Measurements from ENCODE around the gene PDHX. TPM values are rescaled to one million over a fixed set of nuclear protein-coding genes. Genes with fewer than 3 reads are reported as not detected.

PDHX gene
- total RNA-seq, 1 experiment from 2014 or later: 43.4 TPM

DNA sequence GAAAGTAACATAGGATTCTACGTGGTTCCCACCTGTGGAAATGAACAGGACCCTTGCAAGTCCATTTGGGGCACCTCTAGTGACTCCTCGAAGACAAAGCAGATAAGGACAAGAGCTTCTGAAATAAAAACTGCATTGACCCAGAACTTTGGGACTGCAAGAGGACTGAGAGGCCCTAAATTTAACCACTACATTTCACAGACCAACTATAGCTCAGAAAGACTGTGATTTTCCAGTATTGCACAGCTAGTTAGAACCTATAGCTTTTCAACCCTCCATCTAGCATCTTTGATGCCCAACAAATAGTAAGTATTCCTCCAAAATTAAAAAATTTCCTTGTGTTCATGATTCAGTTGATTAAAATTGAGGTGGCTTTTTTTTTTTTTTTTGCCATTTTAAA, 114.9 kb downstream of the PDHX start:
- DNase-seq (ENCODE audit: low spot score) (no peak), ATAC-seq (no peak)
- peaks cover 5% of the 10 kb centered on the region; the same call in 1 of the 2 replicates for H3K4me1 Mint-ChIP-seq
- TF ChIP-seq, protein P1, sequence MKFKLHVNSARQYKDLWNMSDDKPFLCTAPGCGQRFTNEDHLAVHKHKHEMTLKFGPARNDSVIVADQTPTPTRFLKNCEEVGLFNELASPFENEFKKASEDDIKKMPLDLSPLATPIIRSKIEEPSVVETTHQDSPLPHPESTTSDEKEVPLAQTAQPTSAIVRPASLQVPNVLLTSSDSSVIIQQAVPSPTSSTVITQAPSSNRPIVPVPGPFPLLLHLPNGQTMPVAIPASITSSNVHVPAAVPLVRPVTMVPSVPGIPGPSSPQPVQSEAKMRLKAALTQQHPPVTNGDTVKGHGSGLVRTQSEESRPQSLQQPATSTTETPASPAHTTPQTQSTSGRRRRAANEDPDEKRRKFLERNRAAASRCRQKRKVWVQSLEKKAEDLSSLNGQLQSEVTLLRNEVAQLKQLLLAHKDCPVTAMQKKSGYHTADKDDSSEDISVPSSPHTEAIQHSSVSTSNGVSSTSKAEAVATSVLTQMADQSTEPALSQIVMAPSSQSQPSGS (CRISPR knock-in tag; IDR thresholded peaks at IDR 0.05; ENCODE audit: borderline replicate concordance, low read depth): no peak
- TF ChIP-seq ZNF416 (CRISPR knock-in tag; IDR thresholded peaks at IDR 0.05) (no peak), FOXK1 (CRISPR knock-in tag; IDR thresholded peaks at IDR 0.05) (no peak), ZNF671 (CRISPR knock-in tag; IDR thresholded peaks at IDR 0.05) (no peak), FOXP1 (CRISPR knock-in tag; IDR thresholded peaks at IDR 0.05; ENCODE audit: borderline replicate concordance) (no peak), TEAD4 (CRISPR knock-in tag; IDR thresholded peaks at IDR 0.05) (no peak), NR2C2 (CRISPR knock-in tag; IDR thresholded peaks at IDR 0.05) (no peak), PRRX2 (CRISPR knock-in tag; IDR thresholded peaks at IDR 0.05) (no peak), NFYB (CRISPR knock-in tag; conservative IDR thresholded peaks at IDR 0.05; ENCODE audit: low read depth) (no peak)
- TF ChIP-seq, protein P2, sequence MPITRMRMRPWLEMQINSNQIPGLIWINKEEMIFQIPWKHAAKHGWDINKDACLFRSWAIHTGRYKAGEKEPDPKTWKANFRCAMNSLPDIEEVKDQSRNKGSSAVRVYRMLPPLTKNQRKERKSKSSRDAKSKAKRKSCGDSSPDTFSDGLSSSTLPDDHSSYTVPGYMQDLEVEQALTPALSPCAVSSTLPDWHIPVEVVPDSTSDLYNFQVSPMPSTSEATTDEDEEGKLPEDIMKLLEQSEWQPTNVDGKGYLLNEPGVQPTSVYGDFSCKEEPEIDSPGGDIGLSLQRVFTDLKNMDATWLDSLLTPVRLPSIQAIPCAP (CRISPR knock-in tag; IDR thresholded peaks at IDR 0.05): no peak
- TF ChIP-seq, protein P3, sequence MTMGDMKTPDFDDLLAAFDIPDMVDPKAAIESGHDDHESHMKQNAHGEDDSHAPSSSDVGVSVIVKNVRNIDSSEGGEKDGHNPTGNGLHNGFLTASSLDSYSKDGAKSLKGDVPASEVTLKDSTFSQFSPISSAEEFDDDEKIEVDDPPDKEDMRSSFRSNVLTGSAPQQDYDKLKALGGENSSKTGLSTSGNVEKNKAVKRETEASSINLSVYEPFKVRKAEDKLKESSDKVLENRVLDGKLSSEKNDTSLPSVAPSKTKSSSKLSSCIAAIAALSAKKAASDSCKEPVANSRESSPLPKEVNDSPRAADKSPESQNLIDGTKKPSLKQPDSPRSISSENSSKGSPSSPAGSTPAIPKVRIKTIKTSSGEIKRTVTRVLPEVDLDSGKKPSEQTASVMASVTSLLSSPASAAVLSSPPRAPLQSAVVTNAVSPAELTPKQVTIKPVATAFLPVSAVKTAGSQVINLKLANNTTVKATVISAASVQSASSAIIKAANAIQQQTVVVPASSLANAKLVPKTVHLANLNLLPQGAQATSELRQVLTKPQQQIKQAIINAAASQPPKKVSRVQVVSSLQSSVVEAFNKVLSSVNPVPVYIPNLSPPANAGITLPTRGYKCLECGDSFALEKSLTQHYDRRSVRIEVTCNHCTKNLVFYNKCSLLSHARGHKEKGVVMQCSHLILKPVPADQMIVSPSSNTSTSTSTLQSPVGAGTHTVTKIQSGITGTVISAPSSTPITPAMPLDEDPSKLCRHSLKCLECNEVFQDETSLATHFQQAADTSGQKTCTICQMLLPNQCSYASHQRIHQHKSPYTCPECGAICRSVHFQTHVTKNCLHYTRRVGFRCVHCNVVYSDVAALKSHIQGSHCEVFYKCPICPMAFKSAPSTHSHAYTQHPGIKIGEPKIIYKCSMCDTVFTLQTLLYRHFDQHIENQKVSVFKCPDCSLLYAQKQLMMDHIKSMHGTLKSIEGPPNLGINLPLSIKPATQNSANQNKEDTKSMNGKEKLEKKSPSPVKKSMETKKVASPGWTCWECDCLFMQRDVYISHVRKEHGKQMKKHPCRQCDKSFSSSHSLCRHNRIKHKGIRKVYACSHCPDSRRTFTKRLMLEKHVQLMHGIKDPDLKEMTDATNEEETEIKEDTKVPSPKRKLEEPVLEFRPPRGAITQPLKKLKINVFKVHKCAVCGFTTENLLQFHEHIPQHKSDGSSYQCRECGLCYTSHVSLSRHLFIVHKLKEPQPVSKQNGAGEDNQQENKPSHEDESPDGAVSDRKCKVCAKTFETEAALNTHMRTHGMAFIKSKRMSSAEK (CRISPR knock-in tag; IDR thresholded peaks at IDR 0.05; ENCODE audit: borderline replicate concordance): no peak
- TF ChIP-seq, protein P4, sequence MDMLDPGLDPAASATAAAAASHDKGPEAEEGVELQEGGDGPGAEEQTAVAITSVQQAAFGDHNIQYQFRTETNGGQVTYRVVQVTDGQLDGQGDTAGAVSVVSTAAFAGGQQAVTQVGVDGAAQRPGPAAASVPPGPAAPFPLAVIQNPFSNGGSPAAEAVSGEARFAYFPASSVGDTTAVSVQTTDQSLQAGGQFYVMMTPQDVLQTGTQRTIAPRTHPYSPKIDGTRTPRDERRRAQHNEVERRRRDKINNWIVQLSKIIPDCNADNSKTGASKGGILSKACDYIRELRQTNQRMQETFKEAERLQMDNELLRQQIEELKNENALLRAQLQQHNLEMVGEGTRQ (CRISPR knock-in tag; IDR thresholded peaks at IDR 0.05): no peak
- TF ChIP-seq, protein P5, sequence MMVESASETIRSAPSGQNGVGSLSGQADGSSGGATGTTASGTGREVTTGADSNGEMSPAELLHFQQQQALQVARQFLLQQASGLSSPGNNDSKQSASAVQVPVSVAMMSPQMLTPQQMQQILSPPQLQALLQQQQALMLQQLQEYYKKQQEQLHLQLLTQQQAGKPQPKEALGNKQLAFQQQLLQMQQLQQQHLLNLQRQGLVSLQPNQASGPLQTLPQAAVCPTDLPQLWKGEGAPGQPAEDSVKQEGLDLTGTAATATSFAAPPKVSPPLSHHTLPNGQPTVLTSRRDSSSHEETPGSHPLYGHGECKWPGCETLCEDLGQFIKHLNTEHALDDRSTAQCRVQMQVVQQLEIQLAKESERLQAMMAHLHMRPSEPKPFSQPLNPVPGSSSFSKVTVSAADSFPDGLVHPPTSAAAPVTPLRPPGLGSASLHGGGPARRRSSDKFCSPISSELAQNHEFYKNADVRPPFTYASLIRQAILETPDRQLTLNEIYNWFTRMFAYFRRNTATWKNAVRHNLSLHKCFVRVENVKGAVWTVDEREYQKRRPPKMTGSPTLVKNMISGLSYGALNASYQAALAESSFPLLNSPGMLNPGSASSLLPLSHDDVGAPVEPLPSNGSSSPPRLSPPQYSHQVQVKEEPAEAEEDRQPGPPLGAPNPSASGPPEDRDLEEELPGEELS (CRISPR knock-in tag; IDR thresholded peaks at IDR 0.05): no peak
- TF ChIP-seq, protein P6, sequence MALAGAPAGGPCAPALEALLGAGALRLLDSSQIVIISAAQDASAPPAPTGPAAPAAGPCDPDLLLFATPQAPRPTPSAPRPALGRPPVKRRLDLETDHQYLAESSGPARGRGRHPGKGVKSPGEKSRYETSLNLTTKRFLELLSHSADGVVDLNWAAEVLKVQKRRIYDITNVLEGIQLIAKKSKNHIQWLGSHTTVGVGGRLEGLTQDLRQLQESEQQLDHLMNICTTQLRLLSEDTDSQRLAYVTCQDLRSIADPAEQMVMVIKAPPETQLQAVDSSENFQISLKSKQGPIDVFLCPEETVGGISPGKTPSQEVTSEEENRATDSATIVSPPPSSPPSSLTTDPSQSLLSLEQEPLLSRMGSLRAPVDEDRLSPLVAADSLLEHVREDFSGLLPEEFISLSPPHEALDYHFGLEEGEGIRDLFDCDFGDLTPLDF (CRISPR knock-in tag; IDR thresholded peaks at IDR 0.05): no peak
- no peaks in the 10 kb centered on the region for H3K36me3 Mint-ChIP-seq
- CTCF ChIA-PET: no interaction called here
- no peak overlapping the region for H3K27ac Mint-ChIP-seq
- H3K27me3 Mint-ChIP-seq (ENCODE audit: low read depth): peaks cover 3% of the 10 kb centered on the region; the same call in 1 of the 2 replicates
- no peak overlapping the region for H3K4me3 Mint-ChIP-seq
- peaks cover 10% of the 10 kb centered on the region; the same call in 1 of the 2 replicates for H3K9me3 Mint-ChIP-seq
- POLR2A ChIA-PET: no interaction called here

DNA sequence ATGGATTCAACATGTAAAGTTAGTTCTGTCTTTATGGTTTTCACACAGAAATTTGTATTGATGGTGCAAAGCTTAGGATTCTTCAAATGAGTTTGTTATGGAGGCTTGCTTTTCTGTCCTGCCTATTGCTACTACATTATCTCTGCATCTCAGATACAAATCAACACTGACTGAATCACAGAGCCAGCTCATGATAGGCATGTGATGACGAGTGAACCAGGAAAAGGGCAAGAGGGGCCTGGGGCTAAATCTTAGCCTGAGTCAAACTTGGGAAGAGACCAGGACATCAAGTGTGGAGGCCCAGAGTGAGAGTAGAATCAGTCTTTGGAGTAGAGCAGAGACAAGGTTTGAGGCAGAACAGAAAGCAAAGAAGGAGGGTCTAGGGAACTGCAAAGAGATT, 115.4 kb downstream of the PDHX start:
- peaks cover 5% of the 10 kb centered on the region; the same call in 1 of the 2 replicates for H3K4me1 Mint-ChIP-seq
- DNase-seq (ENCODE audit: low spot score) (no peak), ATAC-seq (no peak)
- H3K9me3 Mint-ChIP-seq: peaks cover 10% of the 10 kb centered on the region; the same call in 1 of the 2 replicates
- ChIA-PET CTCF (no interaction called here), POLR2A (no interaction called here)
- no peak overlapping the region for H3K27ac Mint-ChIP-seq
- H3K36me3 Mint-ChIP-seq: no peaks in the 10 kb centered on the region
- no peak overlapping the region for H3K4me3 Mint-ChIP-seq
- H3K27me3 Mint-ChIP-seq (ENCODE audit: low read depth): peaks cover 3% of the 10 kb centered on the region; the same call in 1 of the 2 replicates
- TF ChIP-seq NR2C2 (CRISPR knock-in tag; IDR thresholded peaks at IDR 0.05) (no peak), GRHL2 (CRISPR knock-in tag; IDR thresholded peaks at IDR 0.05; ENCODE audit: insufficient replicate concordance, severe bottlenecking) (no peak), FOXK1 (CRISPR knock-in tag; IDR thresholded peaks at IDR 0.05) (no peak), GTF2I (CRISPR knock-in tag; conservative IDR thresholded peaks at IDR 0.05) (no peak), SMAD3 (CRISPR knock-in tag; IDR thresholded peaks at IDR 0.05; ENCODE audit: borderline replicate concordance) (no peak), TEAD4 (CRISPR knock-in tag; IDR thresholded peaks at IDR 0.05) (no peak), ZNF232 (CRISPR knock-in tag; IDR thresholded peaks at IDR 0.05) (no peak), ZNF121 (CRISPR knock-in tag; IDR thresholded peaks at IDR 0.05) (no peak), TCF7 (CRISPR knock-in tag; IDR thresholded peaks at IDR 0.05; ENCODE audit: low read depth) (no peak), PRRX2 (CRISPR knock-in tag; IDR thresholded peaks at IDR 0.05) (no peak), KAT7 (CRISPR knock-in tag; IDR thresholded peaks at IDR 0.05; ENCODE audit: borderline replicate concordance) (no peak)
- TF ChIP-seq, protein P7, sequence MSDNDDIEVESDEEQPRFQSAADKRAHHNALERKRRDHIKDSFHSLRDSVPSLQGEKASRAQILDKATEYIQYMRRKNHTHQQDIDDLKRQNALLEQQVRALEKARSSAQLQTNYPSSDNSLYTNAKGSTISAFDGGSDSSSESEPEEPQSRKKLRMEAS (CRISPR knock-in tag; IDR thresholded peaks at IDR 0.05): no peak
- TF ChIP-seq, protein P8, sequence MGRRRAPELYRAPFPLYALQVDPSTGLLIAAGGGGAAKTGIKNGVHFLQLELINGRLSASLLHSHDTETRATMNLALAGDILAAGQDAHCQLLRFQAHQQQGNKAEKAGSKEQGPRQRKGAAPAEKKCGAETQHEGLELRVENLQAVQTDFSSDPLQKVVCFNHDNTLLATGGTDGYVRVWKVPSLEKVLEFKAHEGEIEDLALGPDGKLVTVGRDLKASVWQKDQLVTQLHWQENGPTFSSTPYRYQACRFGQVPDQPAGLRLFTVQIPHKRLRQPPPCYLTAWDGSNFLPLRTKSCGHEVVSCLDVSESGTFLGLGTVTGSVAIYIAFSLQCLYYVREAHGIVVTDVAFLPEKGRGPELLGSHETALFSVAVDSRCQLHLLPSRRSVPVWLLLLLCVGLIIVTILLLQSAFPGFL (CRISPR knock-in tag; IDR thresholded peaks at IDR 0.05; ENCODE audit: borderline replicate concordance): no peak
